T follicular helper cell (primary cell): Measurements from ENCODE around the gene IGSF3.
"Not testable (repeated sequence)": the region's sequence is repeated elsewhere in the genome, so short reads cannot be mapped to it uniquely, and the experiment has no call there.

ENCODE experiments used
- DNase-seq: peaks from one replicate; pipeline ENCODE4 v3.0.0-alpha.2; 2020; ENCODE audit warnings: low read depth

Gene IGSF3

DNA sequence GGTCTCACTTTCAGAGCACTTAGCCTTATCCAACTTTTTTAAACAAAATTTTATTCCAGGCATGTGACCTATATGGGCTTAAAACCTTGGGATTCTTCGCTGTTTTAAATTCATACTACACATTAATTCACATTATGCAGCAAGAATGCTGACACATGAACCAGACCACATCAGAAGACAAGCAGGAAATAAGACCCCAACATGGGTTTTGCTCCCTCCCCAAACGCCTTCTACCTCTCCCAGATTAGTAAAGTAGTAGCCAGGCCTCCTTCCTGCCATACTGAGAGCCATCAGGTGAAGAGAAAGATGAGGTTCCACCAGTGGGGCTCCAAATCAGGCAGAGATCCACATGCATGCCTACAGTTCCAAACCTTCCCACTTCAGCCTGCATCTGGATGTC lies 3.7 kb downstream of the IGSF3 start:
- no peak for DNase-seq

DNA sequence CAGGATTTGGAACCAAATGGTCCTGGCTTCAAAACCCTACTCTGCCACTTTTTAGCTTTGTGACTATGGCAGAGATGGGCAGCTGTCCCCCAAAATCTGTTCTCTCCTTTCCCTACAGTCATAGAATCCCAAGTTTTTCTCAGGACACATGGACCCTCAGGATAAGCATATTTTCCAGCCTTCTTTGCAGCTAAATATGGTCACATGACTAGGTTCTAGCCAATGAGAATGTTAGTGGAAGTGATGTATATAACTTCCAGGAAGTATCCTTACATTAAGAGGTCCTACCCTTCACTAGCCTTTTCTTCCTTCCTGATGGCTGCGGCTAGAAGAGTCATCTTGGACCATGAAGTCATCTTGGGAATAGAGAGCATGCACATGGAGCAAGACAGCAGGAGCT lies 5.9 kb downstream of the IGSF3 start:
- DNase-seq: no peak

DNA sequence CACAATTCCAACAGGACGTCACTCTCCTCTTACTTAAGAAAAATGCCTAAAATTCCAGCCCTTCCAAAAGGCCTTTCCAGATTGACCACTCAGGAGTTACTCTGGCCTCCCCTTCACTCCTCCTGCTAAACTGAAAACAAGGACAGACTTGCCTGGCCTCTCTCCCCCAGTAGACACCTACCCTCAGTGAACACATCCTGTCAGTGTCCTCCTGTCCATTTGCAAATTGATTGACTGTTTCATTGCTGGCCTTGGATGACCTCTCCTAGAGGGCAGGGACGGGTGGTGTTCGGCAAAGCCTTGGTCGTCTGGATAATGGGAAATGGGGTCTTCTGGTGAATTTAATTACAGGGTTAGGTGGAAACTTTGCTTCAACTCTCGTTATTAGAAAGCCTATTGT lies 8.9 kb downstream of the IGSF3 start:
- DNase-seq: not testable (repeated sequence)

DNA sequence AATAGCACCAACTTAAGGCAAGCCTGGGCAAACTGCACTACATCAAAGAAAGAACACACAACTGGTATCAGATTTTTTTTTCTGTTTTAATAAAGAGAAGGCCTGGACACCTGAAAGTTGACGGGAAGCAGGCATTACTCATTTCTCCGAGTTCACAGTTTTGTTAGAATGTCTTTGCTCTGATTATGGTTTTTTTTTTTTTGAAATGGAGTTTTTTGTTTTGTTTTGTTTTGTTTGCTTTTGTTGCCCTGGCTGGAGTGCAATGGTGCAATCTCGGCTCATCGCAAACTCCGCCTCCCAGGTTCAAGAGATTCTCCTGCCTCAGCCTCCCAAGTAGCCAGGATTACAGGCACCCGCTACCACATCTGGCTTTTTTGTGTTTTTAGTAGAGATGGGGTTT lies 9.7 kb downstream of the IGSF3 start:
- not testable (repeated sequence) for DNase-seq

DNA sequence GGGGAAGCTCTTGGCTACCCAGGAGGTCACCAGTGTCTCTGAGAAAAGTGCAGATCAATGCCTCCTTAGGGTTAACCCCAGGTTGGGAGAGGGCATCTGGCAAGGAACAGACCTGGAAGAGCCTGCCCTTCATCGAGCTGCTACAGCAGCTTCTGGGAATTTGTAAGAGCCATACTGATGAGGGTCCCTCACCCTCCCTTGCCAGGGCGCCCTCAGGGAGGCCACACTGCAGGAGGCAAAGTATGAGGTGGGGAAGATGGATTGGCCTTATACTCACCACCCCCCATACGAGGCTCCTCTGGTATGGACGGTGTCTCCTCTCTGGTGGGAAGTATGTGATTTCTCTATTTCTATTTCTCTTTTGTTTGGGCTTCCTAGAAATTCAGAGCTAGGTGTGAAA lies 13.2 kb downstream of the IGSF3 start:
- no peak for DNase-seq

DNA sequence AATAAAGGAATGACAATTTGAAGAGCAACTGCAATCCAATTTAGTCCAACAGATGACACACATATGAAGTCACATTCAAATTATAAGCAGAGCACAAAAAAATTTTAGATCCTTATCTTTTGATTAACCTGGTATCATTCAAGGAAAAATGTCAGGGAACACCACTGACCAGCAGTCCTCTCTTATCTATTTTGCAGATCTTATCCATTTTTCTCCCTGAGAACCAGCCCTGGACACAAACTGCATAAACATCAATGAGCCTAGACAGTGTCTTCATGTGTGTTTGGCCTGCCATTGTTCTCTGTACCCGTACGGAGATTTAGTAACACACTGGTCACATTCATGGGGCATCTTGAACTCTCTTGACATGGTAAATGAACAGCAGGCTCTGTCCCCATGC lies 14.9 kb downstream of the IGSF3 start:
- DNase-seq: not testable (repeated sequence)

DNA sequence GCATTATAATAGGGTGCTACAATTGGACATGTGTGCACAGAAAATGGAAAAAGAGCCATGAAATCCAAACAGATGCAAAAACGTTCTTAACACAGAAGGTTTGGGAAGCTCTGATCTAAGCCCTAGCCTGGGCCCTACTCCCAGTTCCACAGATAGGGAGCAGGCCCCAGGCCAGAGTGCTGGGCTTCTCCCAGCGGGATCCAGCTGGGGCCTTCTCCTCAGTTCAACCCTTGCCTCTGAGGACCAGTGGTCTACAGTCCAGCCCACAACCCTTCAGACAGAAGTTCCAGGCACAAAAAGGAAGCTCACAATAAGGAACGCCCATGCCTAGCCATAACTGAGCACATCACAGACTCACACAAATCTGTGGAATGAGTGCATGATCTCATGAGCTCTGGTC lies 16.8 kb downstream of the IGSF3 start:
- not testable (repeated sequence) for DNase-seq

DNA sequence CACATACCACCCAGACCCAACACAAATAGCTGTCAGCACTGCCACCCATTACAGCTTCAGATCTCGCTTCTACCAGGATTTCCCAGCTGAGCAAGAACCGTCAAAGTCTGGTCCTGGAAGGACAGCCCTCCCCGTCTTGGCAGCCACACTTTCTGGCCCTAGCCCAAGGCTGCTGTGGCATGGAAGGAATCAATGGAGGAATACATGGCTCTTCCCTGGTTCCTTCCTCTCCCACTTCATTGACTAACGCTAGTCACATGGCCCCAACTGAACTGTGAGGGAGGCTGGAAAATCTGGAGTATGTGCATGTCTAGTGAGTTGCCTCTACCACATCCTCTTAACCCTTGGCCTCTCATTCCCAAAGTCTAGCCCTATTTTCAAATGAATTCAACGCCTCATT lies 18.5 kb downstream of the IGSF3 start:
- DNase-seq: not testable (repeated sequence)

DNA sequence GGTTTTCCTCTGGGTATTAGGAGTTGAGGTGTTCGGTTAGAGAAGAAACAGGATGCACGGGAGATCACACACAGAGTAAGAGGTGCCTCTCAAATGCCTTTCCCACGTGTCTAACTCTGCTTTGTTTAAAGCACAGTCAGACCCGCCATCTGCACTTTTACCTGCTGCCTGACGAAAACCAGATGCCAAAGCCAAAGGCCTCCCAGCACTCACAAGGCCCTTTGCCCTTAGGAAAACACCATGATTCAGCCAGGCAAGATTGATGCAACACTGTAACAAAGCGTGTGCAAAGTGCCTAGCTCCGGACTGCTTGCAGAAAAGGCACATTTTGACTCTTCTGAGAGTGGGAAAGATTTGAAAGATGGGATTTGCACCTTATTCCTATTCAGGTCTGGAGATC lies 19.2 kb downstream of the IGSF3 start:
- not testable (repeated sequence) for DNase-seq

DNA sequence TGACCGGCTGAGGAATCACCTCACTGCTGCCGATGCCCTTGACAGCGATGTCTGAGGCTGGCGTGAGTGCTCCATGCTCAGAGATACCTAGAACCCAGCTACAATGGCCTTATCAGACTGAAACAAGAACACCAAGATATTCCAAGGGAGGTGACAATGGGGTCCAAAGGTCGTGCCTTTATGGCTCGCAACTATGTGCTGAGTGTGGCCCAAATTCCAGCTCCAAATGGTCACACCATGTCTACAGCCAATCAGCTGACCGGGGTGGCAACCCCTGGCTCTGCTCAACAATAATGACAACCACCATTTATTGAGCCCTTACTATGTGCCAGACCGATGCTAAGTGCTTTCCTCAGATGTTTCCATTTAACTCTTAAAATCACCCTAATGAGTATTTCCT lies 20.3 kb downstream of the IGSF3 start:
- DNase-seq: not testable (repeated sequence)

DNA sequence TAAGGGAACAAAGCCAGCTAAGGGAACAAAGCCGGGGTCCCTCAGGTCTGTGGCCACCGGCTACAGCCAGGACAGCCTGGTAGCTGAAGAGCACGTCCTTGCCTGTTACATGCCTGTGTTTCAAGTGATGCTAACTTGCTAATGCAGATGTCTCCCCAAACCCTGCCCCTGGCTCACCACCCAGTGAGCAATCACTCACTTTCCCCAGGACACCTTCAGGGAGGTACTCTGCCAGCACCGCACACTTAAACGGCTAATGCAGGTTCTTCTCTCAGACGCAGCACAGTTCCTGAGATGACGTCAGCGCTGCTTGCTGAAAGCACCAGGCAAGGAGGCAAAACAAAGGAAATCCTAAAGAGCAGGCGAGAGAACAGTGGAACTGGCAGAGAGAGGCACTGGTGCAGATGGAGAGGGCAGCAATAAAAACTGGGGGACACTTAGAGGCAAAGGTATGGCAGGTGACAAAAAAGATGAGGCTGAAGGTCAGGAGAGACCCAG lies 20.8 kb downstream of the IGSF3 start:
- DNase-seq: not testable (repeated sequence)

DNA sequence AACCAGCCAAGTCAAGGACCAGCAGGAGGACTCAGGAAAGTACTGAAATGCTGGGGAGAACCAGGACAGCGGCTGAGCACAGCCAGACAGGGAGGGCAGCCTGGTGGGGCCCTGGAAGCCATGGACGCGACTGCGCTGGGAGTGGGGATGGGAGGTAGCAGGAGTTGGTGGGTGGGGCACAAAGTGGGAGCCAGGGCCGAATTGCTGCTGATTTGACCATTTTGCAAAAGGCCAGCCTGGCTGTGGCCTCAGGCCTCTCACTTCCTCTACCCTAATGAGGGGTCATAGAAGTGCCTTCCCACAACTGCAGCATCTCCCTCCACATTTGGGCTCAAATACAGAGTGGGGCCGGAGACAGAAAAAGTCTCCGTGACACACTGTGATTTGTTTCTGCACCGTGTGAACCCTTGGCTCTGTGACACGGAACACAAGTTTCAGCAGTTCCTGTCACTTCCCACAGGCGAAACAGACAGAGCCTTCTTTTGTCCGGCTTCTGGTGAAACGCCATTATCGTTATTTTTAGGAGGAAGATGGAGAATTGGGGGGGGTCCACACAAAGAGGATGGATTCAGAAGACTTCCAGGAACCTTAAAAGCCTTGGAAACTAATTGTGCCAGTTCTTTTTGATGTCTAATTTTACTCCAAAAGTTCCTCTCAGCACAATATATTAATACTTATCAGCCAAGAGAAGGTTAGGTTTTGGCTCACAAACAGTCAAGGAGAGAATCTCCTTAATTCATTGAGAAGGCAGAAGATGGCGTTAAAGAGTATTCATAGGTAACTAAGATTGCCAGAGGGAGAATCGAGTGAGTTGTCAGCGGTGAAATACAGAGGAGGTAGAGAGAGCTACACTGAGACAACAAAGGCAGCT lies 21.5 kb downstream of the IGSF3 start:
- DNase-seq: not testable (repeated sequence)

DNA sequence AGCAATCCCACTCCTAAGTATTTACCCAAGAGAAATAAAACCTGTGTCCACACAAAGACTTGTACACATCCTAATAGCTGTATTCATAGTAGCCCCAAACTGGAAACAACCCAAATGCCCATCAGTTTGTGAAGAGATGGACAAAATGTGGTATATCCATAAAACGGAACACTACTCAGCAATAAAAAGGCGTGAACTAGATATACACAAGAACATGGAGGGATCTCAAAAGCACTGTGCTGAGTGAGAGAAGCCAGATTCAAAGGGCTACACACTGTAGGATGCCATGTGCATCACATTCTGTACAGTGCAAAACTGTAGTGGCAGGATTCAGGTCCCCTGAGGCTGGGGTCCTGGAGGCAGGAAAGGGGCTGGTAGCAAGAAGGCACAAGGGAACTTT lies 22.5 kb downstream of the IGSF3 start:
- not testable (repeated sequence) for DNase-seq

DNA sequence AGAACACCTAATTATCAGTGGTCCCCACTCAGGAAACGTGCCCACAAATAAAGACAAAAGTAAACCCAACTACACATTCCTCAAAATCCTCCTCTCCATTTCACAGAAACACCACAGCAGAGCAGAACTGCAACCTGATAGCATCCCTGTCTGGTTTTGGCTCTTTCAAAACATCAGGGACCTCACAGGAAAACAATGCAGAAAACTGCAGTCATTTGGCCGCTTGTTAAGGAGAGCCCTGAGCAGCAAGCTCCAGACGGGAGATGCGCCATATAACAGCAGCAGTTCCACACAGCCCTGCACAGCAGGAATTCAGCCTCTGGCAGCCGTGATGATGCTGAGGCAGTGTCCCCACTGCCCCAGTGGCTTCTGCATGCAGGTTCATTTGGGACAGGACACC lies 23.4 kb downstream of the IGSF3 start:
- not testable (repeated sequence) for DNase-seq

DNA sequence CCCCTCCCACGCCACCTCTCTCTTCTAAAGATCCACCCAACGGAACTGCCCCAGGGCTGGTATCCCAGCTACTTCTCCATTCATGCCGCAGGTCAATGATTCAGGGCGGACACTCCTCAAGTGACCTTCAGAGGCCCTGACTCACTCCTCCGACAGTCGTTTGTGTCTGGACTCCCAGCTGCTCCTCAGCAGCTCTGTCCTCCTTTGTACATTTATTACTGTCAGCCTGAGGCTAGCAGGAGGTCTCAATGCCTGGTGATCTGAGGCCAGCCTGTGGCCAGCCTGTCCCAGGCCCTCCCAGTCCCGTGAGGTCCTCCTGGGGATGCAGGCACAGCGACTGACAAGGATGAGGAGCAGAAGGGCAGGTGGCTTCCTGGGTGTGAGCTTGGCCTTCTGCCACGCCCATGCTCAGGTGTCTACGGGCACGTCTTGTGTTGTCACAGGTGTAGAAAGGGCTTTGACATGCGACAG lies 24.2 kb downstream of the IGSF3 start:
- not testable (repeated sequence) for DNase-seq

DNA sequence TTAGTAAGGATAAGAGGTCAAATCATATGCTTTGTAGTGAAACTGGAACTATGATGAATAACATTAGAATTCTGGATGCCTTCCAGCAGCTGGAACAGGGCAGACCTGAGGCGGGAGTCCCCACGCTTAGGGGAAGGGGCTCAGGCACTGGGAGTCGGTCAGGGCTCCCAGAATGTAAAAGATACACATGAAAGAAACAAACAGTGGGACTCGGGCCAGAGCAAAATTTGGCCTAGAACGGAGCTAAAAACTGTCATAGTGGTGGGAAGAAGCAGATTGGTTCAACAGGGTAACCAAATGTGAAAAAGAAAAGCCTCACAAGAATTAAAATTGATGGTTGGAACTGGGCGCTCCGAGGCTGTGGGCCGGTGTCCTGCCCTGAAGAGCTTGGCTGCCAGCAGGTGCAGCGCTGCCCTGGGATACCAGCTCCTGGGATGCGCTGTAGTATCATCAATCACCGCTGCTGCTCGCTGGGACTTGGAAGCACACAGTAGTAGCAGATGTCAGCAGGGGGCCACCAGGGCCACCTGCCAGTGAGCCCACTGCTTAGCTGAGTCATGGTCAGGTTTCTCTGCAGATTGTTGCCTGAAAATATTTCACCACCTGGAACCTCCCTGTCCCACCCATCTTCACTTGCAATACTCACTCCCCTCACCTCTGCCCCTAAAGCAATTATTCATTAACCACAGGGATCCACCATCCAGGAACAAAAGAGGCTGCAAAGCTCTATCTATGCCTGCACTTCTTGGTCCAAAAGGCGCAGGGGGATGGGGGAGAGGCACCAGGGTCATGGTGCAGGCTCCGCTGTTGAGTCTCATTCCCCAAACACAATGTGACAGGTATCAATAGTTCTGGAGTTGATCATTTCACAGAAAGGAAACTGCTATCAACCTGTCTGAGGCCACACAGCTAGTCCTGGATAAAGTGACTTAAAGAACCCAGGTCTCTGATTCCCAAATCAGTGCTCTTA lies 24.9 kb downstream of the IGSF3 start:
- not testable (repeated sequence) for DNase-seq

DNA sequence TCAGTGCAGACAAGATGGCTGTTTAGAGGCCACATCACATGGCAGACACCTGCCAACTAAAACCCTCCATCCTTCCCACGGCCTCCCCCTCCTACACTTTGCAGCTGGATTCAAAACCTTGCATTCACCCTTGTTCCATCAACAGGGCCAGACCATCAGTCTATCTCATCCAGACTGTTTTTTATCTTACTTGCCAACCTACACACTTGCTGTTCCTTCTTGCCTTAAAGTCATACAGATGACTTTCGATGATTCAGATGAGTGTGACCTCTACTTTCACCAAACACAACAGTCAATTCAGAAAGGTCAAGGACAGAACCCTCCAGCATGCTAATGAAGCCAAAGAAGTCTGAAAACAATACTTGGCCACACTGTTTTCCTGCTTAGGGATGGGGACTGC lies 29.9 kb downstream of the IGSF3 start:
- not testable (repeated sequence) for DNase-seq

DNA sequence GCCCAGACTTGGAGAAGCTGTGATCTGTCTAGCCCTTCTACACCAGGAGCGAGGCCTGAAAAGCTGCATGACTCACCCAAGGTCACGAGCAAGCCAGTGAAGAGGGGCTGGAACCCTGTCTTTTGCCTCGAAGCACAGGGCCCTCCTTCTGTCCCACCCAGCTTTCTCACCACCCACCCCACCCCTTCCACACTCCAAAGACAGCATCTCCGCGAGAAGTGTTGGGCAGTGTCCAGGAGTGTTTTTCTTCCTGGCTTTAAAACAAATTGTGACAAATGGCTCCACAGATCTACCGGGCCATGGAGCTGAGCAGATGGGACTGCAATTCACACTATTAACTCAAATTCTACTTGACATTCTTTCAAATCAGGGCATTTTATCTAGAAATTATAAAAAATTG lies 30.9 kb downstream of the IGSF3 start:
- DNase-seq: not testable (repeated sequence)

DNA sequence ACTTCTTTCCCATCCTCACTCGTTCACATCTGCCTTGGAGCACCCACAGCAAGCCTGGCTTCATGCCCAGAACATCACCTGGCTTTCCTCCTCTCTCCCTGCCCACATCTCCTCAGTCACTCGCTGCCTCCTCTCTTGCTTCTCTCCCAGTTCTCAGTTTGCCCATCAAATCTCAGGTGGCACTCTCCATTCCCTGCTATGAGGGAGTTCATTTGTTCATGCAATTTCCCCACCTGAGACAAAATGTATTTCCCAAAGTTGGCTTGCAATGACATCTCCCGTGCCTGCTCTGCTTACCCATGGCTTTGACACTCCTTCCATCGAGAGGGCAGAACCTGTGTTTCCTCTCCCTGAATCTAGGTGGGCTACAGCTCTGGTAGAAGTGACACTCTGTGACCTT lies 33.1 kb downstream of the IGSF3 start:
- not testable (repeated sequence) for DNase-seq

DNA sequence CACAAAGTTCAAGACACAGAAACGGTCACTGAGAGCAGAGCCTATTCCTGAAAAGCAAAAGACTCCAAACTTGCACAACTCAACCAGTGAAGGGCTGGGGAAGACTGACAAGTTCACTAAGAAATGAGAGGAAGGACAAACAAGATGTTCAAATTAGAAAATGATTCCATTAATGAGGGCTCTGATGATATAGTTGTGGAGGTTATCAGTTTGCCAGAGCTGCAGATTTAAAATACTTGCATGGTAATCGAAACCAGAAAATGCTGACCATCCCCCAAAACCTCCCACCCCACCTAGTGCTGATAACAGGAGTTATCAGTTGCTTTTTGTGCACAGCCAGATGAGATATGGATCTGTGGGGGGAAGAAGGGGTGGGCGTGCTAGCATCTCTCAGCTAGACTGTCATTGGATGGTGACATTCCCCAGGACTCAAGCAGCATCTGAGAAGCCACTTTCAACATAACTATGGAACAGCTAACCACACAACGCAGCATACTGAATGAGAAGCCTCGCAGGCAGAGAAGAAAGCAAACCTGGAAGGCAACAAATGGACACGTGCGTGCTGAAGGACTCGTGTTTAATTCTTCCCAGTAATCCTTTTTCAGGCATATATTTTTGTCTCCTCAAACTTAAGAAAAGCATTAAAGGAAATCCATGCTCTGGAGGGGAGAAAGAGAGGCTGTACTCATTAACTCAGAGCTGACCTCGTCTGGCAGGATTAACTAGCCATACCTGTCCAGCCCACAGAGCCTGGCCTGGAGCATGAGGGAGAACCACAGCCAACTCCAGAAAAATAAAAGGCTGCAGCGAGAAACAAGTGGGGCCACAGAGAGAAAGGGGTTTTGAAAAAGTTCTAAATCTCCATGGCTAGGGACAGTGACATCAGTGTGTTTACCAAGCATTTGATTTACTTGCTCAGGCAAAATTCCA lies 35.3 kb downstream of the IGSF3 start:
- not testable (repeated sequence) for DNase-seq

DNA sequence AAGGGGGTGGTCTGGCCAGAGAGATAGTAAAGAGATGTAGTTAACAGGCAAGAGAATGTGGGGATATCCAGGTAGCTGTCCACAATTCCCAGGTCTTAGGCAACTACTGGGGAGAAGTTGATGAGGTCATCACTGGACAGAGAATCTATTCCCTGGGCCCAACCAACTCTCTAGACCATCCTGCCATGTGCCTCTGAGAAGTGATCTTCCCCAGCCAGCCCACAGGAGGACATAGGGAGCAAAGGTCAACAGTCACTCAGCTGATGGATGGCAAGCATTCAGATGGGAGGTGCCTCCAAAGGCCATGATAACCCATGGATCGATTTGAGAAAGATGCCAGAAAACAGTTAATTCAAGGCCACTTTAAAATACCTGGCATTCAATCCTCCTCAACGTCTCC lies 36.0 kb downstream of the IGSF3 start:
- DNase-seq: not testable (repeated sequence)
